HG03439 (cell line): Measurements from ENCODE around the gene COL1A1.

ENCODE experiments used
- ATAC-seq: cut with Tn5 transposase; IDR thresholded peaks from one replicate; pipeline ENCODE4 v1.9.1; 2021; ENCODE audit warnings: mild to moderate bottlenecking, moderate library complexity; ENCODE audit not compliant: unreplicated experiment

COL1A1 gene

GRCh38 chr17:50201276-50201854 is at the start of gene COL1A1:
Gene COL1A1 (minus strand): TSS chr17:50201631. CDS start chr17:50201513, 118 bp downstream.
- ATAC-seq = no peak

GRCh38 chr17:50248255-50248654 is 46.8 kb upstream of the COL1A1 start:
- no peak for ATAC-seq

DNA sequence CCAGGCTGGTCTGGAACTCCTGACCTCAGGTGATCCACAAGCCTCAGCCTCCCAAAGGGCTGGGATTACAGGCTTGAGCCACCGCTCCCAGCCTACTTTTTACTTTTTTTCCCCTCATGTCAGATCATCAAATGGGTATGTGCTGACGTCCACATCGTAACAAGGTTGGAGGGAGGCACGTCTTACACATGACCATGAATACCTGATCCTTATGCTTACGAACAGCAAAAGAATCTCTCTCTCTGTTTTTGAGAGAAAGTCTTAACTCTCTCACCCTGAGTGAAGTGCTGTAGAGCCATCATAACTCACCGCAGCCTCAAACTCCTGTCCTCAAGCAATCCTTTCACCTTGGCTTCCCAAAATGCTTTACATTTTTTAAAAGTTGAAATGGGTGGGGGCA is 43.3 kb upstream of the COL1A1 start:
- no peak for ATAC-seq

DNA sequence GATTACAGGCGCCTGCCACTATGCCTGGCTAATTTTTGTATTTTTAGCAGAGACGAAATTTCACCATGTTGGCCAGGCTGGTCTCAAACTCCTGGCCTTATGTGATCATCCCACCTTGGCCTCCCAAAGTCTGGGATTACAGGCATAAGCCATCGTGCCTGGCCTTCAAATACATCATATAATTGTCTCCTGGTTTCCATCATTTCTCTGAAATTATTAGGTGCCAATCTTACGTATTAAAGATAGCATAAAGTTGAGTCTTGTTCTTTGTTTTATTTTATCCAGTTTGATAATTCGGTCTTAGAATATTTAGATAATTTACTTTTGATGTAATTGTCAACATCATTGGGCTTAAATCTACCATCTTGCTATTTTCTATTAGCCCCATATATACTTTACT is 40.0 kb upstream of the COL1A1 start:
- no peak for ATAC-seq

- ATAC-seq = no peak
Observed at GRCh38 chr17:50240851-50241250, 39.4 kb upstream of the COL1A1 start.

DNA sequence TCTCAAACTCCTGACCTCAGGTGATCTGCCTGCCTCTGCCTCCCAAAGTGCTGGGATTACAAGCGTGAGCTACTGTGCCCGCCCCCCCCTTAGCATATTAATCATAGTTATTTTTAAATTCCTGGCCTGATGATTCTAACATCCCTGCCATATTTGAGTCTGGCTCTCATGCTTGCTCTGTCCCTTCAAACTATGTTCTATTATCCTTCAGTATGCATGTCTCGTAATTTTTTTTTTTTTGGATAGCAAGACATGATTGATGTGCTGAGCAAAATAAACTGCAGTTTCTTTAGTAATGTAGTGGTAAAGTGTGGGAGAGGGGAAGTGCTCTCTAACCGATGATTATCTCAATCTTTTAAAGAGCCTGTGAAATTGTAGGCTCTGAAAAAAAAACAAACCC is 38.5 kb upstream of the COL1A1 start:
- ATAC-seq = no peak

DNA sequence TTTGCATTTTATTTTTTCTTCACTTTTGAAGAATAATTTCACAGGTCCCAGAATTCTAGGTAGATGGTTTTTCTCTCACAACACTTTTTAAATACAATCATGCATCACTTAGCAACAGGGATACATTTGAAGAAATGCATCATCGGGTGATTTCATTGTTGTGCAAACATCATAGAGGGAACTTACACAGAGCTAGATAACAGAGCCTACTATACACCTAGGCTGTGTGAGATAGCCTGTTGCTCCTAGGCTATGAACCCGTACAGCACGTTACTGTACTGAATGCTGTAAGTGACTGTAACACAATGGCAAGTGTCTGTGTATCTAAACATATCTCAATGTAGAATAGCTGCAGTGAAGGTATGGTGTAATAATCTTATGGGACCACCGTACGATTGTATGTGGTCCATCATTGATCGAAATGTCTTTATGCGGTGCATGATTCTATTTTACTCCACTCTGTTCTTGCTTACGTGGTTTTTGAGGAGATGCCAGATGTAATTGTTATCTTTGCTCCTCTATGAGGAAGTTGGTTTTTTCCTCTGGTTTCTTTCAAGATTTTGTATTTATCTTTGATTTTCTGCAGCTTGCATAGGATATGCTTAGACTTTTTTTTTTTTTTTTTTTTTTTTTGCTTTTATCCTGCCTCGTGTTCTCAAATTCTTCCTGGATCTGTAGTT is 37.3 kb upstream of the COL1A1 start:
- no peak for ATAC-seq

- ATAC-seq = no peak
Observed at GRCh38 chr17:50237901-50238300, 36.5 kb upstream of the COL1A1 start.

DNA sequence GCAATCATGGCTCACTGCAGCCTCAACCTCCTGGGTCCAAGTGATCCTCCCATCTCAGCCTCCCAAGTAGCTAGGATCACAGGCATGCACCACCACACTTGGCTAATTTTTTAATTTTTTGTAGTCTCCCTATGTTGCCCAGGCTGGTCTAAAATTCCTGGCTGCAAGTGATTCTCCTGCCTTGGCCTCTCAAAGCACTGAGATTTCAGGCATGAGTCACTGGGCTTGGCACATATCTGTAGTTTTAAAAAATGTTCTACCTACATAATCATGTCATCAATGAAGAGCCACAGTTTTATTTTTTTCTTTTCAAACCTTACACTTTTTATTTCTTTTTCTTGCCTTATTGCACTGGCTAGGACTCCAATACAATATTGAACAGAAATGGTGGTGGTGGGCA is 33.1 kb upstream of the COL1A1 start:
- ATAC-seq = no peak

- ATAC-seq = no peak
Observed at GRCh38 chr17:50225701-50226240, 24.3 kb upstream of the COL1A1 start.

DNA sequence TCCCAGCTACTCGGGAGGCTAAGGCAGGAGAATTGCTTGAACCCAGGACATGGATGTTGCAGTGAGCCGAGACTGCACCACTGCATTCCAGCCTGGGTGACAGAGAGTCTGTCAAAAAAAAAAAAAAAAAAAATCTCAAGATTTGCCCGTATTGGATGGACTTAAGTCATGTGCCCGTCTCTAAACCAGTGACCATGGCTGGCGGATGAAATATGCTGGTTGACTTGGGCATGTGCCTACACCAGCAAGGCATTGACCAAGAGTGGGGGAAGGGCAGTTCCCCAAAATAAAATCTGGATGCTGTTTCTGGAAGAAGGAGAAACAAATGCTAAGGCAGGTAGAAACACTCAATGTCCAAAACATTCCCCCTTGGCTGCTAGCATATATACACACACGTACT is 21.5 kb upstream of the COL1A1 start:
- ATAC-seq = no peak

DNA sequence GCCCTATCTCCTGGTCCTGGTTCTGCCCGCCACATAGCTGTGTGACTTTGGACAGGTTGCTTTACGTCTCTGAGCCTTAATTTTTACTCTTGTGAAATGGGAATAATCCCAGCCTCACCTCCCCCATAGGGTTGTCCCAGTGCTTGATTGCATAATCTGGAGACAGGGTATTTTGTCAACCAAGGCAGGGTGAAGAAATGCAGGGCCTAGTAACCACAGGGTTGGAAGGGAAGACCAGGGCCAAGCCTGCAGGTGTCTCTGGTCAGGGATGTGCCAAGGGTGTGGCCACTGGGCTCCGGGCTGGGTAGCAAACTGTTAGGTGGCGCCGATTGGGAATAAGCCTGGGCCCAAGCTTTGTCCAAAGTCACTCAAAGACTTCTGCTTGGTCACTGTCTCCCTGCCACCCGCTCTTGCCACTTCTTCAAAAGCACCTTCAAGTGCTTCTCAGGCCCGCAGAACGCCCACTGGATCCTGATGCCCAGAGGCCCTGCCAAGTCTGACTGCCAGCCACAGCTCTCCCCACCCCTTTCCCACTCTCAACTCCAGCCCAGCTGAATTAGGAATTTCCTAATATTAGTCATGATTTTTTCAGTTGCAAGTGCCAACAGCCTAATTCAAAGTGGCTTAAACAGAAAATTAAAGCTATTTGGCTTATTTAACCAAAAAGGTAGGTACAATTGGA is 20.6 kb upstream of the COL1A1 start:
- no peak for ATAC-seq

- ATAC-seq = no peak
Observed at GRCh38 chr17:50221266-50221863, 19.9 kb upstream of the COL1A1 start.

GRCh38 chr17:50220811-50221210 is 19.4 kb upstream of the COL1A1 start:
- no peak for ATAC-seq

DNA sequence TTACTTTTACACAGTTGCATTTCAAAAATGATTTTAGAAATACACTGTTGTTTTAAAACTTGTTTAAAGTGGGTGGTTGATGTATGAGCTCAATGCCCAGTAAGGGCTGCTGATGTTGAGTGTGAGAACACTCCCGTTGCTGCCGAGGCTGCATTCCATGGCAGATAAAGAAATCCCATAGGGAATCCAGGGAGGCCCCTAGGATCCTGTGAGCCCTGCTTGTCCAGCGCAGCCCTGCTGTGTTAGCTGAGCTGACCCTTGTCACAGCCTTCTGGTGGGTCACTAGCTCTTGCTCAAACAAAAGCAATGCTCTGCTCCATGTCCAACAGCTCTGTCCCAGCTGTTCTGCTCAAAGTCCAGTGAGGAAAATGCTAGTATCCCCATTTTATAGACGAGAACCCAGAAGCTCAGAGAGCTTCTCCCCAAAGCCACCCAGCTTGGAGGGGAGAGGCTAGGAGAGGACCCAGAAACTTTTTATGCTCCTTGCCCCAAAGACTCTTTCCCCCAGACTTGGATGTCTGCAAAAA is 18.6 kb upstream of the COL1A1 start:
- ATAC-seq = no peak

DNA sequence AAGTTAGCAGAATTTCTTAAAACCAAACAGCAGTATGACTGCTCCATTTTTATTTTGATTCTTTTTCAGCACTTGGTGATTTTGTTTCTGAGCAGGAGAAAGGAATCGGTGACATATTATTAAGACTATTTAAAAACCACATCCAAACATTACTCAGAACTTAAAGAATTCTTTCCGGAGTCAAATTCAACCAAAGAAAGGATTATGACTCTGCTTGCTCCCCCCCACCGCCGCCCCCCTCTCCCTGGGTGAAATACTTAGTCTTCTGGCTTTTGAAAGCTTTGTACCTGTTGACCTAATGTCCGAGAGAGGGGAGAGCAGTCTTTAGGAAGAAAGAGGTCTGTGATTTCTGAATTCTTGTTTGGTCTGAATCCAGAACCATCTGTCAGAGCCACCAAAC is 17.9 kb upstream of the COL1A1 start:
- no peak for ATAC-seq

DNA sequence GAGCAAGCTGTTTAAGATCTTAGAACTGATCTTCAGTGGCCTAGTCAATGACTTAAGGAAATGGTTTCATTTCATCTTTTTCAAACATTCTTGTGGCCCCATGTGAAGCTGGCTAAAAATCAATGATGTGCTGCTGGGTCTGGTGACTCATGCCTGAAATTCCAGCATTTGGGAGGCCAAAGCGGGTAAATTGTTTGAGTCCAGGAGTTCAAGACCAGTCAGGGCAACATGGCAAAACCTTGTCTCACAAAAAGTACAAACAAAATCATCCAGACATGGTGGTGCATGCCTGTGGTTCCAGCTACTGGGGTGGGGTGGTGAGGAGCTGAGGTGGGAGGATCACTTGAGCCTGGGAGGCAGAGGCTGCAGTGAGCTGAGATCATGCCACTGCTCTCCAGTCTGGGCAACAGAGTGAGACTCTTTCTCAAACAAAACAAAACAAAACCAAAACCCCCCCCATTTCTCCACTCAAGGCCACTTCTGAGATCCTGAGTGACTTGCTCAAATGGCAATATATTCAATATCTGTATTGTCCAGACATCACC is 17.4 kb upstream of the COL1A1 start:
- no peak for ATAC-seq

GRCh38 chr17:50218071-50218759 is 16.8 kb upstream of the COL1A1 start:
- no peak for ATAC-seq

- no peak for ATAC-seq
Observed at GRCh38 chr17:50217591-50217990, 16.2 kb upstream of the COL1A1 start.

- ATAC-seq = no peak
Observed at GRCh38 chr17:50214976-50215760, 13.7 kb upstream of the COL1A1 start.
